Activated naive CD4-positive, alpha-beta T cell (primary cell): Measurements from ENCODE around the gene TOP3B.
A peak's percentile ranks its signal among the peaks of the same experiment; 100 is the strongest.

Source experiments
- DNase-seq, 4 experiments: peaks; one replicate each; lab custom pipeline; 2025; lab: John Stamatoyannopoulos, UW

Gene TOP3B

GRCh38 chr22:21978564-21979386, 3.8 kb downstream of the TOP3B start:
- DNase-seq = no peak

GRCh38 chr22:21977814-21978213, 4.8 kb downstream of the TOP3B start:
- DNase-seq = no peak

GRCh38 chr22:21975854-21976345, 6.7 kb downstream of the TOP3B start:
- no peak for DNase-seq

GRCh38 chr22:21975273-21975672, 7.3 kb downstream of the TOP3B start:
- DNase-seq = no peak

- DNase-seq = no peak
Measured at GRCh38 chr22:21974058-21974649, 8.4 kb downstream of the TOP3B start.

- DNase-seq = no peak
Measured at GRCh38 chr22:21972806-21973205, 9.8 kb downstream of the TOP3B start.

GRCh38 chr22:21972293-21972779, 10.3 kb downstream of the TOP3B start:
- DNase-seq = peak; percentile 9 to 38 (median 14)

GRCh38 chr22:21971858-21972275, 10.7 kb downstream of the TOP3B start:
- no peak for DNase-seq

GRCh38 chr22:21970800-21971617, 11.6 kb downstream of the TOP3B start:
- DNase-seq = no peak

- DNase-seq = no peak
Measured at GRCh38 chr22:21970037-21970799, 12.4 kb downstream of the TOP3B start.

GRCh38 chr22:21968452-21969129, 14.0 kb downstream of the TOP3B start:
- DNase-seq = no peak

GRCh38 chr22:21967693-21968271, 14.8 kb downstream of the TOP3B start:
- DNase-seq = no peak

GRCh38 chr22:21966643-21967516, 15.7 kb downstream of the TOP3B start:
- no peak for DNase-seq

GRCh38 chr22:21965762-21966288, 16.8 kb downstream of the TOP3B start:
- no peak for DNase-seq

- no peak for DNase-seq
Measured at GRCh38 chr22:21964918-21965484, 17.6 kb downstream of the TOP3B start.

GRCh38 chr22:21964234-21964633, 18.4 kb downstream of the TOP3B start:
- DNase-seq = no peak

- no peak for DNase-seq
Measured at GRCh38 chr22:21963790-21964211, 18.8 kb downstream of the TOP3B start.

GRCh38 chr22:21963286-21963685, 19.3 kb downstream of the TOP3B start:
- DNase-seq = no peak

GRCh38 chr22:21962655-21962949, 20.0 kb downstream of the TOP3B start:
- no peak for DNase-seq
